HG03575 (cell line): ENCODE measurements around the gene ZFX.
"Not testable (repeated sequence)": the region's sequence is repeated elsewhere in the genome, so short reads cannot be mapped to it uniquely, and the experiment has no call there.

Experiments used
- ATAC-seq: cut with Tn5 transposase; IDR thresholded peaks from one replicate; pipeline ENCODE4 v1.9.1; 2021; ENCODE audit not compliant: unreplicated experiment, insufficient number of reproducible peaks, low FRiP score; ENCODE audit errors: extremely low read depth

The ZFX gene

DNA sequence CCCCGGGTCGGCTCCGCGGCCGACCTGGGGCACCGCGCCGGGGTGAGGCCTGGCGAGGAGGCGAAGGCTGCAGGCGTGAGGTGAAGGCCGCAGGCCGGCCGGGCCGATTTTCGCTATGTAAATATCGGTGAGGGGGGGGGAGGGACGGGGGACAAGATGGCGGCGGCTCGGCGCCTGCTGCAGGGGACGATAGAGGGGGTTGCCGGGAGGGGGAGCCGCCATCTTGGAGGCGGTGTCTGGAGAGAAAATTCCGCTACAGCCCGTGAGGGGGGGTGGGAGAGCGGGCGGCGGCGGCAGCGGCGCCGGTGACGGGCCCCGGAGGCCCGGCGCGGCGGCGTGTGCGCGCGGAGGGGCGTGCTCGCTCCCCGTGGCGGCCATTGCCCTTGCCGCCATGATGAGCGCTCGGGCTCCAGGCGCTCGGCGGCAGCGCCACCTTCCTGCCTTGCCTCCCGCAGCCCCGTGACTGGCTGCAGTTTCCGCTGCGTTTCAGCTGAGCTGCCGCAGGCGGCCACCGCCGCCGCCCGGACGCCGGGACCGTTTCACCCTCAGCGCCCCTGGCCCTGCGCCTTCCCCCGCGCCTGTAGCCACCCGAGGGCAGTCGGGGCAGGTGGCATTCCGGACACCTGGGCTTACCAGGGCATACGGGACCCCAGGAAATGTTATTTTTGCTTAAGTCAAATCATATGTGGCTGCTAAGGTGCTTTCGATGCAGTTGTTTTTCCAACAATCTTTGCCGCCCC is 692 bp downstream of the ZFX start:
- peak; percentile 62 for ATAC-seq

DNA sequence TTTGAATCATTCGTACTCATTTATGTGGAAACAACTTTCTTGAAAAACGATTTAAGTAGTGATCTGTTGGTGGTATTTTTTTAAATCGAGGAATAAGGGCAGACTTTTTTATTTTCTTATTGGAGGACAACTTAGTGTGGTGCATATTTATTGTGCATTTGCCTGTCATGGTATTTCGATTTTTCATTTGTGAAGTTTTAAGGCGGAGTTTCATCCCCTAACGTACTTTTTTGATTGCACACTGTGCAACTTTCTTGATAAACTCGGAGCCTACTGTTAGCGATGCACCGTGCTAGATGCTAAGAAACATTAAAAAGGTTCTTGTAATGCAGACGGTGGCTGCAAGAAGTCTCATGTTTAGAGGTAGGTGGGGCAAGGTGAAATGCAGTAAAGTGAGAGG is 1.4 kb downstream of the ZFX start:
- ATAC-seq: no peak

DNA sequence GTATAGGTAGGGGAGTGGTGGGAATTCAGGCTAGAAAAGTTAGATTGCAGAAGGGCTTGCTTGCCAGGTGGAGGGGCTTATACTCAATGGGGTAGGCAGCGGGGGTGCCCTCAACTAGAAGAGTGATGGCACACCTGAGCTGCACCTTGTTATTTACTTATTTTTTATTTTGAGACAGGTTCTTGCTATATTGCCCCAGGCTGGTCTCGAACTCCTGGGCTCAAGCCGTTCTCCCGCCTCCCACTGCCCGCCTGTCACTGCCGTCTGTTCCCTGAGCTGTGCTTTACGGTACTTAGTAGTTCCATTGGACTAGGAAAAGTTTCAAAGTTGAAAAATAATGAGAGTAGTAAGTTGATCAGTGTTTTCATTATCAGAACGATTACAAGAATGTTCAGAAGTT is 2.0 kb downstream of the ZFX start:
- ATAC-seq: no peak

DNA sequence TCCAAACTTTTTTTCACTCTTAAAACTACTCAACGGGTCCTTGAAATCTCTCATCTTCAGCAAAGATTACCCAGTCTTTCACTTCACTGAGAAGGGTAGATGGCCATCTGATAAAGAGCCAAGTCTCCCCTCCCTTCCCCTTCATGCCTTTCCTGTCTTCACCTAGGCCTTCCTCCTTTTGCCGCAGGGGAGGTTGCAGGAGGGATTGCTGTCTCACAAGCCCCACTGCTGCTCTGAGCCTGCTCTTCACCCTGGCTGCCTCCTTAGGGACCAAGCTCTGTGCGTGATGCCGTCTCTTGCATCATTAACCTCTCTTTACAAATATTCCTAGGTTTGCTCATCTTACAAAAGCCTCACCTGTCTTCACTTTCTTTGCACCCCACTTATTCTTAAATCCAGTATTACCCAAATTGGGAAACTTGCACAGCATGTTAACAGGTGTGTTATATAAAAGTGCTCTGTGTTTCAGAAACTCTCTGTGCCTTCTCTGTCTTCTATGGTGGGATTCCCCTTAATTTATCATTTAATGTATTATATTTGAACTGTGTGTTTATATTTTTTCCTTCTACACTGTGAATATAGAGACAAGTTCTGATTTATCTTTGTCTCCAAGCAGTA is 3.8 kb downstream of the ZFX start:
- ATAC-seq: no peak

GRCh38 chrX:24153796-24154189 is 4.3 kb downstream of the ZFX start:
- no peak for ATAC-seq

DNA sequence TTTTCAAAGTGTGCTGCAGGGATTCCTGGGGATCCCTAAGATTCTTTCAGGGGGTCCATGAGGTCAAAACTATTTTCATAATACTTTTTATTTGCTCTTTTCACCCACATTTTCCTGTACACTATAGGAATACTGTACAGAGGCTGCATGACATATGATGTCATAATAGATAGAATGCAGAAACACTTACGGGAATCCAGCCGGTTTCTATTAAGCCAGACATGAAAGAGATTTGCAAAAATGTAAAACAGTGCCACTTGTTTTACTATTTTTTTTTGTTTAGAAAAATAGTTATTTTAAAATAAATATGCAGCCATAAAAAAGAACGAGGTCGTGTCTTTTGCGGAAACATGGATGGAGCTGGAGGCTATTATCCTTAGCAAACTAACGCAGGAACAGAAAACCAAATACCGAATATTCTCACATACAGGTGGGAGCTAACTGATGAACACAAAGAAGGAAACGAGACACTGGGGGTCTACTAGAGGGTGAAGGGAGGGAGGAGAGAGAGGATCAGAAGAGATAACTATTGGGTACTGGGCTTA is 5.0 kb downstream of the ZFX start:
- no peak for ATAC-seq

- ATAC-seq: not testable (repeated sequence)
Observed at GRCh38 chrX:24155747-24156146, 6.2 kb downstream of the ZFX start.

DNA sequence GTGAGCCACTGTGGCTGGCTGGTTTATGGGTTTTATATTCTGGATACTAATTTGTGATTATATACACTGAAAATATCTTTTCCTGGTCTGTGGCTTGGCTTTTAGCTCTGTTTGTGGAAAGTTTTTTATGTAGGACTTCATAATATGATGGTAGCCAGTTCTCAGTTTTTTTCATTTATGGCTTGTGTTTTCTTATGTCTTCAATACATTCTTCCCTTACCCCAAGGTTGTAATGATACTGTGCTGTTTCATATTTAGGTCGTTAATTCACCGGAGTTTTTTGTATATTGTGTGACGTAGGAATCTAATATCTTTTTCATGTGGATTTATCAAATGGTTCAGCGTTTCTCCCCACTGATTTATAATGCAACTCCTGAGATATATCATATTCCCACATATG is 6.6 kb downstream of the ZFX start:
- ATAC-seq: no peak

DNA sequence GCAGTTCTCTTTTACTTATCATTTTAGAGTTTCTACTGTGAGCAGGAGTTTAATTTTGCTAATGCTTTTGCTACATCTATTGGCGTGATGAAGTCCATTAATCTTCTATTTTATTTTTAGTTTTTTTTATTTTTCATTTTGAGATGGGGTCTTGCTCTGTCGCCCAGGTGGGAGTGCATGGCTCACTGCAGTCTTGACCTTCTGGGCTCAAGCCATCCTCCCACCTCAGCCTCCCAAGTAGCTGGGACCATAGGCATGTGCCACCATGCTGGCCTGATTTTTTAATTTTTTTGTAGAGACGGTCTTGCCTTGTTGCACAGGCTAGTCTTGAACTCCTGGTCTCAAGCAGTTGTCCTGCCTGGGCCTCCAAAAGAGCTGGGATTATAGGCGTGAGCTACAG is 9.4 kb downstream of the ZFX start:
- ATAC-seq: no peak

DNA sequence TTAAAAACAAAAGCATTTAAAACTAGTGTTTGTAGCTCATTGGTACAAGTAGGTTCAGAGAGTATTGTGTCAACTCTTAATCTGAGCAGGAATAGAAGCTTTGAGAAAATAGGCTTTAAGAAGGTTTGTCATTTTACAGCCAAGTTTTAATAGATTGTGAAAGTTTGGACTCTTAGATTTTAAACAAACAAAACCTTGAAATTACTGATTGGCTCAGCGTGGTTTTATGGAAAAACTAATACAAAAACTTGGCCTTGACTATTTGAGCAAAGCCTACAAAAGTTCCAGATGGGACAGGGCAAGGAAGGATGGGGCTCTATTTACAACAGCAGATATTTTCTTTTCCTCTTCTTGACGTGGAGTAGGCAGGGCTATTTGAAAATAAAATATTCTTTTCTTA is 16.5 kb downstream of the ZFX start:
- no peak for ATAC-seq

DNA sequence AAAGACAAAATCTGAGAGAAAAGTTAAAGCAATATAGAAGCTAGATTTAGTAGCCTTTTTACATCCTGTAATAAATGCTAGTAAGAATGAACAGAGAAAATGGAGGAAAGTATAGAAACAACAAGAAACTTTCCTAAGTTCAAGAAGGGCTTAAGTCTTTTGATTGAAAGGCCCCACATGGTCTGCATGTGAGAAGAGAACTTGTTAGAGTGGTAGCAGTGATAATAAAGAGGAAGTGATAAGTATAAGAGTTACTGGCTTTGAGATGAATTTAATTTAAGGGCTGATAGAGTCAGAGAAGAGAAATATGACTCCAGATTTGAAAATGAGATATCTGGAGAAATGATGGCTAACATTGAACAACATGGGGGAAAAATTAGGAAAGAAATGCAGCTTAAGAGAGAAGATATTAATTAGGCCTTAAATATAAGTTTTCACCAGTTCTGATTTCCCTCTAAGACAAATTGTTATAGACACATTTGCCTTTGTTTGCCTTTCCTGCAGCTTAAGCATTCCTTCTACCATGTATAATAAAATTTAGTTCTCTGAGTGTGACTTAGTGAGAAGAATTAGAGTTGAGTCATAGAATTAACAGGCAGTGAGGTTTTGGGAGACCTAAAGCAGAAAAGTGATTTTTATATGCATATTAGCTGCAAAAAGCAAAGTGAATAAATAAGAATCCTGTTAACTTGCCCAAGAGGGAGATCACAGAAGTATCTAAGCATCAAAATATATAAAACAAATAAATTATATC is 18.4 kb downstream of the ZFX start:
- no peak for ATAC-seq

- peak; percentile 56 for ATAC-seq
Observed at GRCh38 chrX:24168807-24169206, 19.3 kb downstream of the ZFX start.

DNA sequence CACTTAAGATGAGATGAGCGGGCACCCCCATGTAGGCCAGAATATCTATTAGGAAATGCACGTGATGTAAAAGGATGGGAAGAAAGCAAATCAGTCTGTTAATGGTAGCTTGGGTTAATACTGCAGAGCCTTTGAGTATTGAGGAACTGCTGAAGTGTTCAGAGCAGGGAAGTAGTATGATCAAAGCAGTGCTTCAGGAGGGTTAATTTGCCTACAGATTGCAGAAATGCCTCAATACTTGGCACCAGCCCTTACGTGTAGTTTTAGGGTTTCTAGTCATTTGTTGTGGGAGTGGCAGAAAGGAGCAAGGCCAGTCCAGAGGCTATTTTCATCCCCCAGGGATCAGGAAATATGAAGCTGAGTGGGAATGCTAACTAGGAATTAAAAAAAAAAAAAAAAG is 19.7 kb downstream of the ZFX start:
- ATAC-seq: peak; percentile 43

DNA sequence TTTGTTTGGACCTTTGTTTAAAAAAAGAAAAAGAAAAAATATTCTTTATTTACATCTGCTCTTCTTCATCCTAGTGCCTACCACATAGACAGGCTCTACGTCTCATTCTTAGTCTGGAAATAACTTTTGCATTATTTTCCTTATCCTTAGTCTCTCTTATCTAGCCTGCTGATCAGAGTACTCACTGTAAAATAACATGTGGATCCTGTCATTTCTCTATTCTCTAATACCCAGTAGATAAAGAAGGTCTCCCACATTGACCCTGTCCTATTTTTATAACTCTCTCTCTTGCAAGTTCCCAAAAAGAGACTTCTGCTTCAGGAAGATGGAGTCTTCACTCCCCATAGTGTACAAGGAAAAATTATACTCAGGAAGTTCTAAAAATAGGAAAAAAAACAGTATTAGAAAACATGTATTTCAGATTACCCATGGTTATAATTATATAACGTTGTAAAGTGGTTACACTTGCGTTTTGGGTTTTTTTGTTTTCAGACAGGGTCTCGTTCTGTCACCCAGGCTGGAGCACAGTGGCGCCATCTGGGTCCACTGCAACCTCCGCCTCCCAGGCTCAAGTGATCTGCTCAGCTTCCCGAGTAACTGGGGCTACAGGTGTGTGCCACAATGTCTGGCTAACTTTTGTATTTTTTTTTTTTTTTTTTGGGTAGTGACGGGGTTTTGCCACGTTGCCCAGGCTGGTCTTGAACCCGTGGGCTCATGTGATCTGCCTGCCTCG is 23.8 kb downstream of the ZFX start:
- no peak for ATAC-seq

DNA sequence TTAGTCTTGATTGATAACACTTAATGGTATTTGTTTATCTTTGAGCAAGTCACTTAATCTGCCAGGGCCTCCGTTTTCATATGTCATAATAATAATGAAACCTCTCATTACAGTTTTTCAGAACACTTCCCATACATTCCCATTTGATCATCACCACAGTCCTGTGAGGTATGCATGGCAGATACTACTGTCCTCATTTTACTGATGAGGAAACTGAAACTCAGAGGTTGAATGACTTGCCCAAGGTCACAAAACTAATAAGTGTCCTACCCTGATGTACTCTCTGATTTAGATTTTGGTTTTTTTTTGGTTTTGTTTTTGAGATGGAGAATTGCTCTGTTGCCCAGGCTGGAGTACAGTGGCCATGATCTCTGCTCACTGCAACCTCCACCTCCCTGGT is 25.7 kb downstream of the ZFX start:
- ATAC-seq: no peak

DNA sequence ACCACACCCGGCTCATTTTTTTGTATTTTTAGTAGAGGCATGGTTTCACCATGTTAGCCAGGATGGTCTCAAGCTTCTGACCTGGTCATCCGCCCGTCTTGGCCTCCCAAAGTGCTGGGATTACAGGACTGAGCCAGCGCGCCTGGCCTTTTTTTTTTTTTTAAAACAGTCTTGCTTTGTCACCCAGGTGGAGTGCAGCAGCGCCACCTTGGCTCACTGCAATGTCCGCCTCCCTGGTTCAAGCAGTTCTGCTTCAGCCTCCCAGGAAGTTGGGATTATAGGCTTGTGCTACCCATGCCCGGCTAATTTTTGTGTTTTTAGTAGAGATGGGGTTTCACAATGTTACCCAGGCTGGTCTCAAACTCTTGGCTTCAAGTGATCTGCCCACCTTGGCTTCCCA is 28.9 kb downstream of the ZFX start:
- no peak for ATAC-seq

DNA sequence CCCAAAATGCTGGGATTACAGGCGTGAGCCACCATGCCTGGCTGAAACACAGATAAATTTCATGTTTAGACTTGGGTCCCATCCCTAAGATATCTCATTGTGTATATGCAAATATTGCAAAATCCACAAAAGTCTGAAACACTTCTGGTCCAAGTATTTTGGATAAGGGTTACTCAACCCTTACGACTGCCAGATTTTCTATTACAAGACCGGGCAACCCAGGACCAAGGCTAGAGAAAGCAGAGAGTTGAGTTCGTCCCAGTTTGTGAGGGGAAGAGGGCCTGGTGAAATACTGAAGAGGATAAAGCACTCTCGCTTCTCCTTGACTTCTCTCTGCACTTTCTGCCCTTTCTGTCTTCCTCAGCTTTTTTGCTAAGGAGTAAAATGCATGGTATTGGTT is 34.5 kb downstream of the ZFX start:
- no peak for ATAC-seq

DNA sequence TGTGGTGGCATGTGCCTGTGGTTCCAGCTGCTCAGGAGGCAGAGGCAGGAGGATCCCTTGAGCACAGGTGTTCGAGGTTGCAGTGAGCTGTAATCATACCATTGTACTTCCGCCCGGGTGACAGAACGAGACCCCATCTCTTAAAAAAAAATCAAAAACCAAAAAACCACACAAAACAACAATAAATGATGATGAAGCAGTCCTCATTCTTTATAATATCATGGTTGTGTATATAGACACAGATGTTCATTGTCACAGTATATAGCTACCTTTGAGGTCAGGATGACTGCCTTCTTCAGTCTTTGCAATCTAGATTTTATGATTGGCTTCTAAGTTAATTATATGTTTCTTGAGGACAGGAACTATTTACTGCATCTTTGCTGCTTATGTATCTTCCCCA is 37.0 kb downstream of the ZFX start:
- ATAC-seq: no peak

DNA sequence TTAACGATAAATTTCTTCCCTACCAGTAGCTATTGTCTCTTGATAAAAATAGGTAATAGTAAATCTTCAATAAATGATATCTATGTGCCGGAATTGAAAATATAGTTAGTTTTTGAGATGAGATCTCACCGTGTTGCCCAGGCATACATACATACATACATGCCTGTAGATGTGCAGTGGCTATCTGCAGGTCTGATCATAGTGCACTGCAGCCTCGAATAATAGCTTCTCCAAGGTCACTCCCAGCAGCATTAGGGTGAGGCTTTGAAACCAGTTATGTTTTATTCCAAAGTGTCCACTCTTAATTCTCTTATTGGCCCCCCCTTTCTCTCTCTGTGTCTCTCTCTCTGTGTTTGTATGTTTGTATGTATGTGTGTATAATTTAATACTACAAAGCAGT is 37.5 kb downstream of the ZFX start:
- no peak for ATAC-seq
